HEK293 (cell line): ENCODE data around the gene TXN2.
A peak's percentile ranks its signal among the peaks of the same experiment; 100 is the strongest.

Source experiments
- BCL11B ChIP-seq: fragments of 450-650 bp; formaldehyde crosslinking; IDR thresholded peaks from 2 replicates; pipeline ENCODE4 v1.5.1; 2016; ENCODE audit warnings: low read depth, missing biosample characterization, missing genetic modification characterization
- GLI4 ChIP-seq: fragments of 450-650 bp; formaldehyde crosslinking; IDR thresholded peaks from 2 replicates; pipeline ENCODE4 v1.5.1; 2016; ENCODE audit warnings: missing biosample characterization, missing genetic modification characterization
- KLF8 ChIP-seq: fragments of 450-650 bp; formaldehyde crosslinking; IDR thresholded peaks from 2 replicates; pipeline ENCODE4 v1.5.1; 2016; ENCODE audit warnings: missing biosample characterization, missing genetic modification characterization
- KLF9 ChIP-seq: fragments of 450-650 bp; formaldehyde crosslinking; IDR thresholded peaks from 2 replicates; pipeline ENCODE4 v1.5.1; 2016; ENCODE audit warnings: missing biosample characterization, missing genetic modification characterization, low read depth
- SCRT2 ChIP-seq: fragments of 450-650 bp; formaldehyde crosslinking; IDR thresholded peaks from 2 replicates; pipeline ENCODE4 v1.5.1; 2016; ENCODE audit warnings: missing biosample characterization, missing genetic modification characterization
- TRIM28 ChIP-seq: IDR thresholded peaks from 2 replicates; pipeline ENCODE4 v1.6.1; 2011; ENCODE audit warnings: low read length, control low read depth, borderline replicate concordance
- ZBTB20 ChIP-seq: fragments of 450-650 bp; formaldehyde crosslinking; IDR thresholded peaks from 2 replicates; pipeline ENCODE4 v1.5.1; 2016; ENCODE audit warnings: missing biosample characterization, missing genetic modification characterization
- ZEB2 ChIP-seq: fragments of 450-650 bp; formaldehyde crosslinking; IDR thresholded peaks from 2 replicates; pipeline ENCODE4 v1.5.1; 2016; ENCODE audit warnings: missing biosample characterization, missing genetic modification characterization
- ZFP41 ChIP-seq: fragments of 450-650 bp; formaldehyde crosslinking; IDR thresholded peaks from 2 replicates; pipeline ENCODE4 v1.5.1; 2016; ENCODE audit warnings: missing biosample characterization, missing genetic modification characterization, borderline replicate concordance
- ZIC2 ChIP-seq: fragments of 450-650 bp; formaldehyde crosslinking; IDR thresholded peaks from 2 replicates; pipeline ENCODE4 v1.5.1; 2016; ENCODE audit warnings: missing biosample characterization, missing genetic modification characterization
- ZNF214 ChIP-seq: fragments of 450-650 bp; formaldehyde crosslinking; IDR thresholded peaks from 2 replicates; pipeline ENCODE4 v1.5.1; 2017; ENCODE audit warnings: missing biosample characterization, mild to moderate bottlenecking, missing genetic modification characterization, borderline replicate concordance
- ZNF239 ChIP-seq: fragments of 450-650 bp; formaldehyde crosslinking; IDR thresholded peaks from 2 replicates; pipeline ENCODE4 v1.5.1; 2016; ENCODE audit warnings: missing biosample characterization, missing genetic modification characterization
- ZNF280C ChIP-seq: fragments of 450-650 bp; formaldehyde crosslinking; IDR thresholded peaks from 2 replicates; pipeline ENCODE4 v1.5.1; 2016; ENCODE audit warnings: missing biosample characterization, missing genetic modification characterization
- ZNF335 ChIP-seq: fragments of 450-650 bp; formaldehyde crosslinking; conservative IDR thresholded peaks from 2 replicates; pipeline ENCODE4 v1.5.1; 2016; ENCODE audit warnings: missing biosample characterization, missing genetic modification characterization
- ZNF394 ChIP-seq: fragments of 450-650 bp; formaldehyde crosslinking; IDR thresholded peaks from 2 replicates; pipeline ENCODE4 v1.5.1; 2016; ENCODE audit warnings: missing biosample characterization, missing genetic modification characterization, mild to moderate bottlenecking, moderate library complexity, borderline replicate concordance
- ZNF398 ChIP-seq: fragments of 450-650 bp; formaldehyde crosslinking; IDR thresholded peaks from 2 replicates; pipeline ENCODE4 v1.5.1; 2017; ENCODE audit warnings: missing biosample characterization, missing genetic modification characterization
- ZNF501 ChIP-seq: fragments of 450-650 bp; formaldehyde crosslinking; IDR thresholded peaks from 2 replicates; pipeline ENCODE4 v1.5.1; 2016; ENCODE audit warnings: missing biosample characterization, missing genetic modification characterization
- ZNF623 ChIP-seq: fragments of 450-650 bp; formaldehyde crosslinking; IDR thresholded peaks from 2 replicates; pipeline ENCODE4 v1.5.1; 2016; ENCODE audit warnings: missing biosample characterization, missing genetic modification characterization
- ZNF660 ChIP-seq: fragments of 450-650 bp; IDR thresholded peaks from 2 replicates; pipeline ENCODE4 v1.5.1; 2018; ENCODE audit warnings: missing biosample characterization, mild to moderate bottlenecking, missing genetic modification characterization
- ZNF785 ChIP-seq: fragments of 450-650 bp; formaldehyde crosslinking; IDR thresholded peaks from 2 replicates; pipeline ENCODE4 v1.5.1; 2016; ENCODE audit warnings: missing biosample characterization, missing genetic modification characterization
- ZNF843 ChIP-seq: fragments of 450-650 bp; formaldehyde crosslinking; IDR thresholded peaks from 2 replicates; pipeline ENCODE4 v1.5.1; 2016; ENCODE audit warnings: missing biosample characterization, missing genetic modification characterization
- ZSCAN23 ChIP-seq: fragments of 450-650 bp; formaldehyde crosslinking; IDR thresholded peaks from 2 replicates; pipeline ENCODE4 v1.5.1; 2016; ENCODE audit warnings: missing biosample characterization, missing genetic modification characterization
- ZSCAN30 ChIP-seq: fragments of 450-650 bp; IDR thresholded peaks from 2 replicates; pipeline ENCODE4 v1.5.1; 2018; ENCODE audit warnings: missing biosample characterization, mild to moderate bottlenecking, missing genetic modification characterization, moderate library complexity
- TF ChIP-seq, protein P1 (sequence below): fragments of 450-650 bp; formaldehyde crosslinking; IDR thresholded peaks from 2 replicates; pipeline ENCODE4 v1.5.1; 2017; ENCODE audit warnings: missing biosample characterization, mild to moderate bottlenecking, missing genetic modification characterization, moderate library complexity
- TF ChIP-seq, protein P2 (sequence below): fragments of 450-650 bp; formaldehyde crosslinking; IDR thresholded peaks from 2 replicates; pipeline ENCODE4 v1.5.1; 2016; ENCODE audit warnings: missing biosample characterization, missing genetic modification characterization
- TF ChIP-seq, protein P3 (sequence below): fragments of 450-650 bp; formaldehyde crosslinking; IDR thresholded peaks from 2 replicates; pipeline ENCODE4 v1.5.1; 2016; ENCODE audit warnings: missing biosample characterization, missing genetic modification characterization
- TF ChIP-seq, protein P4 (sequence below): sonication (generic); formaldehyde crosslinking; IDR thresholded peaks from 2 replicates; pipeline ENCODE4 v1.8.1; 2022; ENCODE audit warnings: mild to moderate bottlenecking, moderate library complexity, missing genetic modification reagents
- TF ChIP-seq, protein P5 (sequence below): fragments of 450-650 bp; formaldehyde crosslinking; IDR thresholded peaks from 2 replicates; pipeline ENCODE4 v1.5.1; 2016; ENCODE audit warnings: missing biosample characterization, missing genetic modification characterization, low read depth

The TXN2 gene

GRCh38 chr22:36481393-36482168, at the start of gene TXN2 (continued):
- TF ChIP-seq, protein P1, sequence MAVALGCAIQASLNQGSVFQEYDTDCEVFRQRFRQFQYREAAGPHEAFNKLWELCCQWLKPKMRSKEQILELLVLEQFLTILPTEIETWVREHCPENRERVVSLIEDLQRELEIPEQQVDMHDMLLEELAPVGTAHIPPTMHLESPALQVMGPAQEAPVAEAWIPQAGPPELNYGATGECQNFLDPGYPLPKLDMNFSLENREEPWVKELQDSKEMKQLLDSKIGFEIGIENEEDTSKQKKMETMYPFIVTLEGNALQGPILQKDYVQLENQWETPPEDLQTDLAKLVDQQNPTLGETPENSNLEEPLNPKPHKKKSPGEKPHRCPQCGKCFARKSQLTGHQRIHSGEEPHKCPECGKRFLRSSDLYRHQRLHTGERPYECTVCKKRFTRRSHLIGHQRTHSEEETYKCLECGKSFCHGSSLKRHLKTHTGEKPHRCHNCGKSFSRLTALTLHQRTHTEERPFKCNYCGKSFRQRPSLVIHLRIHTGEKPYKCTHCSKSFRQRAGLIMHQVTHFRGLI (tag by site-specific recombination): peak; percentile 93
- no peak; the same call in 1 of the 2 replicates for TF ChIP-seq ZNF623 (tag by site-specific recombination)
- no peak; the same call in none of the 2 replicates for TF ChIP-seq ZNF660
- no peak; the same call in none of the 2 replicates for TF ChIP-seq KLF9 (tag by site-specific recombination)
- peak; percentile 57; the same call in 1 of the 2 replicates for TF ChIP-seq ZEB2
- TF ChIP-seq ZNF785 (tag by site-specific recombination): peak; percentile 60; the same call in 1 of the 2 replicates
- TF ChIP-seq ZBTB20 (tag by site-specific recombination): peak; percentile 62; the same call in 1 of the 2 replicates
- TF ChIP-seq ZFP41: no peak
- peak; percentile 65 for TF ChIP-seq KLF8
- TF ChIP-seq GLI4 (tag by site-specific recombination): no peak
- TF ChIP-seq ZNF843 (tag by site-specific recombination): peak; percentile 54; the same call in 1 of the 2 replicates
- TF ChIP-seq, protein P2, sequence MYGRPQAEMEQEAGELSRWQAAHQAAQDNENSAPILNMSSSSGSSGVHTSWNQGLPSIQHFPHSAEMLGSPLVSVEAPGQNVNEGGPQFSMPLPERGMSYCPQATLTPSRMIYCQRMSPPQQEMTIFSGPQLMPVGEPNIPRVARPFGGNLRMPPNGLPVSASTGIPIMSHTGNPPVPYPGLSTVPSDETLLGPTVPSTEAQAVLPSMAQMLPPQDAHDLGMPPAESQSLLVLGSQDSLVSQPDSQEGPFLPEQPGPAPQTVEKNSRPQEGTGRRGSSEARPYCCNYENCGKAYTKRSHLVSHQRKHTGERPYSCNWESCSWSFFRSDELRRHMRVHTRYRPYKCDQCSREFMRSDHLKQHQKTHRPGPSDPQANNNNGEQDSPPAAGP (tag by site-specific recombination): peak; percentile 88
- TF ChIP-seq, protein P3, sequence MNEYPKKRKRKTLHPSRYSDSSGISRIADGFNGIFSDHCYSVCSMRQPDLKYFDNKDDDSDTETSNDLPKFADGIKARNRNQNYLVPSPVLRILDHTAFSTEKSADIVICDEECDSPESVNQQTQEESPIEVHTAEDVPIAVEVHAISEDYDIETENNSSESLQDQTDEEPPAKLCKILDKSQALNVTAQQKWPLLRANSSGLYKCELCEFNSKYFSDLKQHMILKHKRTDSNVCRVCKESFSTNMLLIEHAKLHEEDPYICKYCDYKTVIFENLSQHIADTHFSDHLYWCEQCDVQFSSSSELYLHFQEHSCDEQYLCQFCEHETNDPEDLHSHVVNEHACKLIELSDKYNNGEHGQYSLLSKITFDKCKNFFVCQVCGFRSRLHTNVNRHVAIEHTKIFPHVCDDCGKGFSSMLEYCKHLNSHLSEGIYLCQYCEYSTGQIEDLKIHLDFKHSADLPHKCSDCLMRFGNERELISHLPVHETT: peak; percentile 61; the same call in 1 of the 2 replicates
- peak; percentile 35; the same call in 1 of the 2 replicates for TF ChIP-seq BCL11B (tag by site-specific recombination)
- TF ChIP-seq ZIC2 (tag by site-specific recombination): peak; percentile 67
- TF ChIP-seq ZSCAN23 (tag by site-specific recombination): peak; percentile 86
- TF ChIP-seq ZNF501: 0 out of 2 replicates have a peak, but pooled peaks have one; percentile 32
- TF ChIP-seq ZNF335 (tag by site-specific recombination): peak; percentile 86
- TF ChIP-seq TRIM28: peak; percentile 87
- TF ChIP-seq, protein P4, sequence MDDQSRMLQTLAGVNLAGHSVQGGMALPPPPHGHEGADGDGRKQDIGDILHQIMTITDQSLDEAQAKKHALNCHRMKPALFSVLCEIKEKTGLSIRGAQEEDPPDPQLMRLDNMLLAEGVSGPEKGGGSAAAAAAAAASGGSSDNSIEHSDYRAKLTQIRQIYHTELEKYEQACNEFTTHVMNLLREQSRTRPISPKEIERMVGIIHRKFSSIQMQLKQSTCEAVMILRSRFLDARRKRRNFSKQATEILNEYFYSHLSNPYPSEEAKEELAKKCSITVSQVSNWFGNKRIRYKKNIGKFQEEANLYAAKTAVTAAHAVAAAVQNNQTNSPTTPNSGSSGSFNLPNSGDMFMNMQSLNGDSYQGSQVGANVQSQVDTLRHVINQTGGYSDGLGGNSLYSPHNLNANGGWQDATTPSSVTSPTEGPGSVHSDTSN (CRISPR knock-in tag): peak; percentile 79; the same call in 1 of the 2 replicates
- no peak for TF ChIP-seq ZNF214
- TF ChIP-seq ZNF394: no peak; the same call in 1 of the 2 replicates
- no peak; the same call in 1 of the 2 replicates for TF ChIP-seq SCRT2
- TF ChIP-seq, protein P5, sequence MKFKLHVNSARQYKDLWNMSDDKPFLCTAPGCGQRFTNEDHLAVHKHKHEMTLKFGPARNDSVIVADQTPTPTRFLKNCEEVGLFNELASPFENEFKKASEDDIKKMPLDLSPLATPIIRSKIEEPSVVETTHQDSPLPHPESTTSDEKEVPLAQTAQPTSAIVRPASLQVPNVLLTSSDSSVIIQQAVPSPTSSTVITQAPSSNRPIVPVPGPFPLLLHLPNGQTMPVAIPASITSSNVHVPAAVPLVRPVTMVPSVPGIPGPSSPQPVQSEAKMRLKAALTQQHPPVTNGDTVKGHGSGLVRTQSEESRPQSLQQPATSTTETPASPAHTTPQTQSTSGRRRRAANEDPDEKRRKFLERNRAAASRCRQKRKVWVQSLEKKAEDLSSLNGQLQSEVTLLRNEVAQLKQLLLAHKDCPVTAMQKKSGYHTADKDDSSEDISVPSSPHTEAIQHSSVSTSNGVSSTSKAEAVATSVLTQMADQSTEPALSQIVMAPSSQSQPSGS (tag by site-specific recombination): peak; percentile 93
- TF ChIP-seq ZNF280C (tag by site-specific recombination): no peak
- peak; percentile 12; the same call in 1 of the 2 replicates for TF ChIP-seq ZSCAN30 (tag by site-specific recombination)
- 0 out of 2 replicates have a peak, but pooled peaks have one; percentile 52 for TF ChIP-seq ZNF239
- peak; percentile 80 for TF ChIP-seq ZNF398 (tag by site-specific recombination)
